ENCODE measurements around the gene CCDC91.

DNA sequence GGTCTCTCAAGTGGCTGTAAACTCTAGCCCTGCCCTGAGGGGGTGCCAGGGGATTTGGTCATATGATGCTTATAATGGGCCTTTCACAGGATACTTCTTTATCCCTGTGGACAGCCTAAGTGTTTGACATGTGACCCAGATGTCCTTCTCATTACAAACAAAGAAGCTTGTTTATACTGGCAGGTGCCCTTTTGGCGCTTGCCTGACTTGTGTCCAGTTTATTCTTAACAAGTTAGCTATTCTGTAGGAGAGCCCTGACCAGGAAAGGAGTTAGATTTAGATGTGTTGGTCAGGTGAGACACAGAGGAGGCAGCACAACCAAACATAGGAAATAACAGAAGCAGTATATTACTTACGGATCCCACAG is 51.9 kb downstream of the CCDC91 start:
- TF ChIP-seq CTCF (IDR thresholded peaks at IDR 0.05) (no peak), POLR2A (IDR thresholded peaks at IDR 0.05) (no peak)
